HepG2 (cell line): ENCODE results near the gene CEP128. TPM values are rescaled to one million over a fixed set of nuclear protein-coding genes. Genes with fewer than 3 reads are reported as not detected.
A peak's percentile ranks its signal among the peaks of the same experiment; 100 is the strongest.

ENCODE experiments used
- ATAC-seq: fragments of 200-7000 bp; cut with Tn5 transposase; 3 replicates; pipeline ENCODE4 v1.9.1; 2020; ENCODE audit warnings: mild to moderate bottlenecking, moderate library complexity
- BruUV-seq: library from RNA; stranded (reverse); fragments of 400-500 nt; replicated peaks from 2 replicates; lab custom pipeline; 2021; lab: Mats Ljungman, UMichigan
- CTCF ChIA-PET: fragments of 300-600 bp; formaldehyde crosslinking; extraction: SDS; loops from one replicate; lab custom pipeline; 2021; ENCODE audit warnings: low total read pairs, inconsistent platforms, low intra/inter-chr PET ratio; lab: Yijun Ruan, JAX
- POLR2A ChIA-PET: fragments of 350-600 bp; sonication (Branson Sonifier 250); formaldehyde crosslinking; loops from one replicate; lab custom pipeline; 2020; ENCODE audit warnings: antibody characterized with exemption, inconsistent platforms; lab: Yijun Ruan, JAX
- DNase-seq: peaks from one replicate; pipeline ENCODE4 v3.0.0-alpha.2; 2015; ENCODE audit warnings: low spot score
- FAIRE-seq: peaks from 3 replicates; lab custom pipeline; 2011; peaks lifted over from hg19 to GRCh38; lab: Jason Lieb, UNC
- H2AFZ ChIP-seq: one replicate; pipeline ENCODE4 v1.6.1; 2011; ENCODE audit warnings: low read length, inconsistent platforms
- H3K27ac ChIP-seq: fragments of 300-600 bp; 3 replicates; pipeline ENCODE4 v1.8.0; 2011; ENCODE audit warnings: mixed run types, mild to moderate bottlenecking, mixed read lengths, low read length, inconsistent platforms; ENCODE audit not compliant: insufficient read depth; ENCODE audit errors: extremely low read length
- H3K27me3 ChIP-seq, 2 experiments: fragments of 200-600 bp in 1 of 2; 2 replicates in 1 of 2; 3 replicates in 1 of 2; pipeline versions ENCODE4 v1.6.0 to v1.8.0; 2011; ENCODE audit warnings: low read length in 2 of 2, mild to moderate bottlenecking in 2 of 2, moderate library complexity in 2 of 2, inconsistent platforms in 1 of 2; ENCODE audit not compliant: insufficient read depth in 2 of 2, control insufficient read depth in 1 of 2
- H3K36me3 ChIP-seq, 2 experiments: fragments of 200-600 bp in 1 of 2; replicated peaks in 1 of 2; 2 replicates in 1 of 2; 3 replicates in 1 of 2; pipeline versions ENCODE4 v1.5.1 to v1.8.0; 2011; ENCODE audit warnings: low read length in 2 of 2, inconsistent platforms in 1 of 2; ENCODE audit not compliant: insufficient read depth in 2 of 2, control insufficient read depth in 1 of 2
- H3K4me1 ChIP-seq: 2 replicates; pipeline ENCODE4 v1.5.1; 2012; ENCODE audit warnings: low read length, inconsistent platforms; ENCODE audit not compliant: insufficient read depth
- H3K4me2 ChIP-seq: 2 replicates; pipeline ENCODE4 v1.6.0; 2011; ENCODE audit warnings: low read depth, low read length, inconsistent platforms
- H3K4me3 ChIP-seq, 3 experiments: fragments of 200-600 bp in 1 of 3; sonication (generic), shearing (Covaris generic) in 1 of 3; replicated peaks in 1 of 3; 2 replicates each; pipeline ENCODE4 v1.5.1; 2011 to 2016; ENCODE audit warnings: low read length in 3 of 3, inconsistent platforms in 2 of 3, low read depth in 2 of 3, mild to moderate bottlenecking in 2 of 3, control low read depth in 1 of 3, mixed read lengths in 1 of 3; ENCODE audit not compliant: insufficient read depth in 1 of 3
- H3K79me2 ChIP-seq: one replicate; pipeline ENCODE4 v1.6.1; 2011; ENCODE audit warnings: low read length, inconsistent platforms; ENCODE audit not compliant: insufficient read depth
- H3K9ac ChIP-seq: 2 replicates; pipeline ENCODE4 v1.6.0; 2011; ENCODE audit warnings: mild to moderate bottlenecking, low read depth, low read length, inconsistent platforms; ENCODE audit not compliant: insufficient read depth
- H3K9me3 ChIP-seq: 2 replicates; pipeline ENCODE4 v1.5.1; 2012; ENCODE audit warnings: mild to moderate bottlenecking, low read length
- H4K20me1 ChIP-seq: 2 replicates; pipeline ENCODE4 v1.6.0; 2011; ENCODE audit warnings: inconsistent platforms, mild to moderate bottlenecking, low read length, moderate library complexity; ENCODE audit not compliant: insufficient read depth
- CBX2 ChIP-seq, 2 experiments: fragments of 200-600 bp in 1 of 2; sonication (generic); formaldehyde crosslinking in 1 of 2; IDR thresholded peaks; 2 replicates each; pipeline versions ENCODE4 v1.7.0 to v1.8.1; 2018 to 2022; ENCODE audit warnings: low read depth in 2 of 2, low read length in 1 of 2, mild to moderate bottlenecking in 1 of 2, missing genetic modification reagents in 1 of 2
- CTCF ChIP-seq: sonication (generic); formaldehyde crosslinking; IDR thresholded peaks from 2 replicates; pipeline ENCODE4 v1.5.0; 2020; ENCODE audit warnings: mild to moderate bottlenecking, missing genetic modification reagents, moderate library complexity
- SMC3 ChIP-seq: IDR thresholded peaks from 2 replicates; pipeline ENCODE4 v1.6.1; 2011; ENCODE audit warnings: low read length, improper control_type of control experiment
- STAG1 ChIP-seq: sonication (generic); formaldehyde crosslinking; IDR thresholded peaks from 2 replicates; pipeline ENCODE4 v1.4.0; 2020; ENCODE audit warnings: missing genetic modification reagents
- ZNF841 ChIP-seq: sonication (generic); formaldehyde crosslinking; IDR thresholded peaks from 2 replicates; pipeline ENCODE4 v1.8.1; 2023; ENCODE audit warnings: missing genetic modification reagents, borderline replicate concordance
- WGBS: methylation state at CpG from one replicate; pipeline ENCODE4 v1.1.6; 2017; ENCODE audit warnings: low lambda C conversion rate; 5-methylcytosine and 5-hydroxymethylcytosine counted together
- in situ Hi-C: cut with HindIII; loops from 2 replicates; pipeline ENCODE4 v1.10.0; 2017; ENCODE audit warnings: low pct_unique_long_range_greater_than_20kb; ENCODE audit not compliant: extremely low pct_ligation_motif_present
- intact Hi-C: fragments of 100-400 bp; cut with micrococcal nuclease; formaldehyde crosslinking; loops from one replicate; pipeline ENCODE4 v1.10.0; 2022; ENCODE audit not compliant: unreplicated experiment
- polyA plus RNA-seq, 8 experiments: library from polyadenylated mRNA; depleted of rRNA in 3 of 8; stranded (reverse) in 7 of 8; unstranded in 1 of 8; fragments of >200 nt; fragmentation: Illumina TruSeq in 4 of 8; extraction: Trizol in 4 of 8; gene quantifications; 2 replicates each; pipeline versions ENCODE4 v1.2.1 to v1.2.3, GENCODE V29; 2011 to 2016; ENCODE audit warnings: low read depth in 4 of 8, missing spikeins in 1 of 8, mixed read lengths in 1 of 8; ENCODE audit not compliant: insufficient read depth in 1 of 8
- total RNA-seq, 5 experiments: library from RNA; depleted of rRNA; stranded (reverse); fragments of >200 nt; fragmentation: Illumina TruSeq; extraction: Trizol; gene quantifications; 2 replicates each; pipeline ENCODE4 v1.2.3, GENCODE V29; 2016; ENCODE audit warnings: low read depth in 1 of 5

CEP128 gene
- total and polyA plus RNA-seq, 2 of the 13 experiments (the other 11 are each of a cell fraction or from before 2014, with no cell fraction given): 1.3 to 7.5 TPM

GRCh38 chr14:80636071-80636470 lies 305.5 kb downstream of the CEP128 start:
- WGBS: 100% methylated on average over 1 of the region's 1 CpG
- intact Hi-C loops: no loop called here

More at GRCh38 chr14:80636071-80636470, 305.5 kb downstream of the CEP128 start:
- H3K4me3 ChIP-seq: no peak overlapping the region
- no peaks in the 10 kb centered on the region for H3K79me2 ChIP-seq
- no peak overlapping the region for H3K9ac ChIP-seq
- no peak overlapping the region for H3K27ac ChIP-seq
- ChIA-PET CTCF (no interaction called here), POLR2A (no interaction called here)
- no peak for ATAC-seq
- TF ChIP-seq ZNF841 (CRISPR knock-in tag): no peak
- TF ChIP-seq CTCF (CRISPR knock-in tag): peak; percentile 19; the same call in 1 of the 2 replicates
- TF ChIP-seq SMC3: peak; percentile 5; the same call in 1 of the 2 replicates
- TF ChIP-seq STAG1: peak; percentile 31
- TF ChIP-seq CBX2 (IDR thresholded peaks at IDR 0.05; ENCODE audit: low read depth, low read length): no peak
- TF ChIP-seq CBX2 (CRISPR knock-in tag; IDR thresholded peaks at IDR 0.05; ENCODE audit: low read depth): no peak
- in situ Hi-C loops: no loop called here
- H3K4me2 ChIP-seq: no peak overlapping the region
- no peaks in the 10 kb centered on the region for H3K4me1 ChIP-seq
- no peak for DNase-seq
- no peaks in the 10 kb centered on the region for H3K9me3 ChIP-seq
- no peaks in the 10 kb centered on the region for H3K36me3 ChIP-seq
- no peak for FAIRE-seq
- H2AFZ ChIP-seq: no peak overlapping the region
- no TSS peak for BruUV-seq
- no peaks in the 10 kb centered on the region for H3K27me3 ChIP-seq
- no peaks in the 10 kb centered on the region for H4K20me1 ChIP-seq
